Measurements from ENCODE around the gene CDC37.

GRCh38 chr19:10356431-10356830 lies 46.9 kb downstream of the CDC37 start:
- TF ChIP-seq CTCF (conservative IDR thresholded peaks at IDR 0.05; ENCODE audit: low read depth, low read length) (no peak), EZH2 (IDR thresholded peaks at IDR 0.05; ENCODE audit: low read length, unreplicated experiment) (no peak), EZH2phosphoT487 (IDR thresholded peaks at IDR 0.05; ENCODE audit: borderline replicate concordance, low read length) (no peak)

All from PC-3 (cell line).